Measurements from ENCODE around the gene LRP1.

The LRP1 gene

DNA sequence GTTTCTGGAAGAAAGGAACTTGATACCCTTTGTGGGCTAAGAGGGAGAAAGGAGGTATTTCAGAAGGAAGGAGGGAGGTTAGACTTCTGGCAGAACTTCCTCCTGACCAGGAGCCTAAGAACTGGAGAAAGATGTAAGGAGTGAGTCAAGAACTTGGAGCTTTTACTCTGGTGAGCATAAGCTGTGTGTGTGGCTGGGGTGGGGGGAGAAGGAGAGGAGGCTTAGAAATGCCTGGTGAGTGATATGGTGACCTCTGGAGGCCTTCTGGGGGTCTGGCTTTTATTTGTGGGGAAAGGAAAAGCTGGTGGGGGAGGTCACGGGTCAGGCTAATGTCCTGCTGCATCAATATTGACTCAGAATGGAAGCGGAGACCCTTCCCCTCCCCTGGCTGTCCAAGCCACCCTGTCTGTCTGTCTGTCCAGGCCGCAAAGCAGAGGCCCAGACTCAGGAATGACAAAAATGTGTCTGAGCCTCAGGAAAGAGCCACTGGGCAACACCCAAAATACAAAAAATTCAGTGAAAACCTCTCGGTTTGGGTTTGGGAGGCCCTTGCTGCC lies 4.8 kb downstream of the LRP1 start:
- H3K27me3 ChIP-seq (ENCODE audit: control insufficient read depth, insufficient read depth, low read length): no peaks in the 10 kb centered on the region
- H3K36me3 ChIP-seq (ENCODE audit: insufficient read depth, low read length): peaks cover 17% of the 10 kb centered on the region
- H3K4me2 ChIP-seq (ENCODE audit: low read length): peak overlapping the region; percentile 95
- peak overlapping the region; percentile 80 for H3K4me3 ChIP-seq (ENCODE audit: low read length)
- peak overlapping the region; percentile 75 for H3K9ac ChIP-seq (ENCODE audit: low read depth, low read length)
- no peaks in the 10 kb centered on the region for H3K9me3 ChIP-seq (replicated peaks; ENCODE audit: low read length)
- peaks cover 78% of the 10 kb centered on the region for H3K4me1 ChIP-seq (ENCODE audit: control insufficient read depth, insufficient read depth, low read length)

DNA sequence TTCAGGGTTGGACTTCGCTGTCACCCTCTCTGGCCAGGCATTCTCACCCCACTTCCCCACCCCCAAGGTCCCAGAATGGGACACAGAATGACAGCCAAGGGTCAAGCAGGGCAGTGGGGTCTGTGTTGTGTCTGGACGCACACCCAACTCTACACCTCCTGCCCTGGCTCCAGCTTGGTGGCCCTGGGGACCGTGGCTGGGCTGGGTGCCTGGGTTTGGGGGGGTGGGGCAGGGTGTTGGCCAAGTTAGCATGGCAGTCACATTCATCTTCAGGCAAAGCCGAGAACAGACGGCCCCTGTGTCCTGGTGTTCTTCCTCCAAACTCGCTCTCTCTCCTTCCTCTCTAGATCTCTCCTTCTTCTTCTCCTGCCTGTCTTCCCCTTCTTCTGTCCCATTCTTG lies 5.6 kb downstream of the LRP1 start:
- Histone ChIP-seq H3K9me3 (replicated peaks; ENCODE audit: low read length) (no peaks in the 10 kb centered on the region), H3K9ac (ENCODE audit: low read depth, low read length) (peak overlapping the region; percentile 66), H3K27me3 (ENCODE audit: control insufficient read depth, insufficient read depth, low read length) (no peaks in the 10 kb centered on the region), H3K4me2 (ENCODE audit: low read length) (peak overlapping the region; percentile 74), H3K36me3 (ENCODE audit: insufficient read depth, low read length) (peaks cover 24% of the 10 kb centered on the region), H3K4me3 (ENCODE audit: low read length) (peak overlapping the region; percentile 56), H3K4me1 (ENCODE audit: control insufficient read depth, insufficient read depth, low read length) (peaks cover 86% of the 10 kb centered on the region)

DNA sequence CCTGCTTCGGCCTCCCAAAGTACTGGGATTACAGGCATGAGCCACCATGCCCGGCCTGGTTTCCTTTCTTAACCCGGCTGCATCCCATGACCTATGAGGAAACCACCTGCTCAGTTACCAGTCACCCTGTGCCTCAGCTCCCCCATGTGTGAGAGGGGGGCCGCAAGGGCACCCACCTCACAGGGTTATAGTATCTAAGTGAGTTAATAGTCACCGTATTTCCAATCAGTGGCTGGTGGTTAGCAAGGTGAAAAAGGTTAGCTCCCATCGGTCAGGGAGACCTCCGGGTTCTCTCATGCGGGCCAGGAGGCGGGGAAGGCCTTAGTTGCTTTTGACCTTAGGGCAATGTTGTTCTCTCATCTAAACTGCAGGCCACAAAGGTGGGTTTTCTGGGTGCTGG lies 6.7 kb downstream of the LRP1 start:
- Histone ChIP-seq H3K4me1 (ENCODE audit: control insufficient read depth, insufficient read depth, low read length) (peaks cover 96% of the 10 kb centered on the region), H3K4me3 (ENCODE audit: low read length) (peak overlapping the region; percentile 15), H3K9ac (ENCODE audit: low read depth, low read length) (peak overlapping the region; percentile 51), H3K27me3 (ENCODE audit: control insufficient read depth, insufficient read depth, low read length) (no peaks in the 10 kb centered on the region), H3K4me2 (ENCODE audit: low read length) (peak overlapping the region; percentile 76), H3K9me3 (replicated peaks; ENCODE audit: low read length) (no peaks in the 10 kb centered on the region), H3K36me3 (ENCODE audit: insufficient read depth, low read length) (peaks cover 34% of the 10 kb centered on the region)

DNA sequence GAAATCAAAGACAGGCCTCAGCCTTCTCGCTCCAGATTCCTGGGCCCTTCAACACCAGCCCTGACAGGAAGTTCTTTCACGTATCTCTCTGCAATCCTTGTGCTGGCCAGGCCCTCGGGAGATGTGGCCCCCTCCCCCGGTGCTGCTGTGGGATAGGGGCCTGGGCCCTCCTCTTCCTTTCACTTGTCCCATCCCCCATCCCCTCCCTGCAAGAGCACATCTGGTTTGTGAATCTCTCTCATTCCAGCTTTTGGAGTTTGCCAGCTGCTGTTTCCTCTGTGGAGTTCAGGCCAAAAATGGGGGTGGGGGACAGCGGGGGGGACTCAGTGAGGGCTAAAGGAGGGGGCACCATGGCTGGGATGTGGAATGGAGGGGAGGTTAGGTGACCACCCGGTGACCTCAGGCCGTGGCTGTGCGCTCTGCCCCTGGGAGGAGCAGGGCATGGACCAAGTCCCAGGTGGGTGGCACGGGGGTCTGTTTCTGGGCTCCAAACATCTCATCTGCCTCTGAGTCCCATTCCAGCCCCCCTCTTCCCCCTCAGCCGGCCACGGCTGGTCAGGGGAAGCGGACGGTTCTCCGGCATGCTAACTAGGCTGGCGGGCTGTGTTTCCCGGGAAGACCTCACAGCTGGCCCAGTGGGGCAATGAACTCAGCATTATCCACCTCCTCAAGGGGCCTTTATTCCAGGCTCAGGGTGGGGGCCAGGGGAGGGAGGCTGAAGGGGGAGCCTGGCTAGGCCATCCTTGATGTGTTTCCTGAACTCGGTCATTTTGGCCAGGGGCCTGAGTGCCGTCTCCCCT lies 7.4 kb downstream of the LRP1 start:
- Histone ChIP-seq H3K9ac (ENCODE audit: low read depth, low read length) (peak overlapping the region; percentile 51), H3K4me2 (ENCODE audit: low read length) (peak overlapping the region; percentile 76), H3K4me1 (ENCODE audit: control insufficient read depth, insufficient read depth, low read length) (peaks cover 96% of the 10 kb centered on the region), H3K4me3 (ENCODE audit: low read length) (peak overlapping the region; percentile 52), H3K27me3 (ENCODE audit: control insufficient read depth, insufficient read depth, low read length) (no peaks in the 10 kb centered on the region), H3K36me3 (ENCODE audit: insufficient read depth, low read length) (peaks cover 39% of the 10 kb centered on the region), H3K9me3 (replicated peaks; ENCODE audit: low read length) (no peaks in the 10 kb centered on the region)

DNA sequence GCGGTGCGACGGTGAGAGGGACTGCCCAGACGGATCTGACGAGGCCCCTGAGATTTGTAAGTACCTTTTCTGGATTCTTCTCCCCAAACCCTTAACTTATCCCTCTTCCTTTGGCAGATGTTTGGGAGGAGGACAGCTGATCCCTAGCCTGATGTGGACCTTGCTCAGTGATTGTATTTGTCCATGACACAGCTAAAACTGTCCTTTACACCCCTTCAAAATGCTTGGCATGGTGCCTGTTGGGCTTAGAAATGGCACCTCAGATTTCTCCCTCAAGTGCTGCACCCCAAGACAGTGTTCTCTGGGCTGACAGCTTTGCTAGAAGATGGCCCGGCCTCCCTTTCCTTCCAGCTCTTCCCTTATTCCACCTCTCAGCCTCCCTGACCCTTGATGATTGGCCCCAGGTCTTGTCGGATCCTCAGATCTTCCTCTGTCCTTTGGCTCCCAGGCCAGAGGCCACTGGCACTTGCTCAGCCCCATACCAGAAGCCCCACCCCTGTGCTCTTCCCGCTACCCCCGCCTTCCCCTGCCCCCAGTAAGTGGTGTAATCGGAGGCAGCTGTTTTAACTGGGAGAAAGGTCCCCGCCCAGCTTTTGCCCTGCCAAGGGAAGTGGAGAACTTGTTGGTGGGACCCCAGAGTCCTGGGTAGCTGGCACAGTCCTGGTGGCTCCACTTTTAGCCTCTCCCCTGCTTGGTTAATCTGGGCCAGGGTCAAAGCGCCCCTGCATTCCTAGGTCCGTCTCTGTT lies 10.4 kb downstream of the LRP1 start:
- no peaks in the 10 kb centered on the region for H3K9me3 ChIP-seq (replicated peaks; ENCODE audit: low read length)
- no peak overlapping the region for H3K4me3 ChIP-seq (ENCODE audit: low read length)
- H3K4me2 ChIP-seq (ENCODE audit: low read length): peak overlapping the region; percentile 64
- H3K27me3 ChIP-seq (ENCODE audit: control insufficient read depth, insufficient read depth, low read length): no peaks in the 10 kb centered on the region
- H3K9ac ChIP-seq (ENCODE audit: low read depth, low read length): peak overlapping the region; percentile 19
- peaks cover 86% of the 10 kb centered on the region for H3K4me1 ChIP-seq (ENCODE audit: control insufficient read depth, insufficient read depth, low read length)
- H3K36me3 ChIP-seq (ENCODE audit: insufficient read depth, low read length): peaks cover 54% of the 10 kb centered on the region

DNA sequence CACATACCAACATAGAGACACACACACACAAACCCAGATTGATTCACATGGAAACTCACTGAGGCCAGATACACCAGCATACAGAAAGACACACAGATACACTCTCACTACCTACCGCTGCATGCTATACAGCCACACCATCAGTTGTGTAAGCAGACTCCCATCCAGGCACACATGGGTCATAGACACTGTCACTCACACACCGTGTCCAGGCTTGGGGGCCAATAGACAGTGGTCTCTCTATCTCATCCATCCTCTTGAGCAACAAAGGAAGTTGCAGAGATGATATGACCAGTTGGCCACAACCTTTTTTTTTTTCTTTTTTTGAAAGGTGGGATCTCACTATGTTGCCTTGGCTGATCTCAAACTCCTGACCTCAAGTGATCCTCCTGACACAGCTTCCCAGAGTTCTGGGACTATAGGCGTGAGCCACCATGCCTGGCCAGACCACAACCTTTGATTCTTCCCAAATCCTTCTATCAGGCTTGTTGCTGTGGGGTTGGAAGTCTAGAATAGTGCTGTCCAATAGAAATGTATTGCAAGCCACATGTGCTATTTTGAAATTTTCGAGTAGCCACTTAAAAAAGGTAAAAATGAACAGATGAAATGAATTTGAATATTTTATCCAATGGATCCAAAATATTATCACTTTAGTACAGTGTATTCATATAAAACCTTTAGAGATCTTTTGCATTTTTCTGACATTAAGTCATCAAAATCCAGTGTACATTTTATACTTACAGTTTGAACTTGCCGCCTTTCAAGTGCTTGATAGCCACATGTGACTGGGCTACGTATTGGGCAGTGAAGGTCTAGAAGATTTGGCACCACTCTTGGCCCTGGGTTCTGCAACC lies 11.7 kb downstream of the LRP1 start:
- peaks cover 75% of the 10 kb centered on the region for H3K4me1 ChIP-seq (ENCODE audit: control insufficient read depth, insufficient read depth, low read length)
- H3K4me3 ChIP-seq (ENCODE audit: low read length): no peak overlapping the region
- H3K36me3 ChIP-seq (ENCODE audit: insufficient read depth, low read length): peaks cover 65% of the 10 kb centered on the region

DNA sequence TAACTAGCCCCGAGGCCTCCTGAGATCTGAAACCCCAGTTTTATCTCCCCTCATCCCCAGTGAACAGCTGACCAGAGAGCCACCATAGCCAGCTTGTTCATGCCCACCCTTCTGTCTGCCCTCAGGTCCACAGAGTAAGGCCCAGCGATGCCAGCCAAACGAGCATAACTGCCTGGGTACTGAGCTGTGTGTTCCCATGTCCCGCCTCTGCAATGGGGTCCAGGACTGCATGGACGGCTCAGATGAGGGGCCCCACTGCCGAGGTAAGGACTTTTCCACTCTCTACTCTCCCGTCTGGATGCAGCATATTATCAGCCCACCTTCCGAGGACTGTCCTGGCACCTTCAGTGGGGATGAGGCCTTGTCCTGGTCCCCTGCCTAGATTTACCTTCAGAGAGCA lies 13.0 kb downstream of the LRP1 start:
- Histone ChIP-seq H3K4me2 (ENCODE audit: low read length) (no peak overlapping the region), H3K4me1 (ENCODE audit: control insufficient read depth, insufficient read depth, low read length) (peaks cover 75% of the 10 kb centered on the region), H3K36me3 (ENCODE audit: insufficient read depth, low read length) (peaks cover 78% of the 10 kb centered on the region), H3K27me3 (ENCODE audit: control insufficient read depth, insufficient read depth, low read length) (no peaks in the 10 kb centered on the region), H3K9me3 (replicated peaks; ENCODE audit: low read length) (no peaks in the 10 kb centered on the region), H3K9ac (ENCODE audit: low read depth, low read length) (no peak overlapping the region), H3K4me3 (ENCODE audit: low read length) (no peak overlapping the region)

More for the DNA sequence above, 11.7 kb downstream of the LRP1 start:
- H3K9ac ChIP-seq (ENCODE audit: low read depth, low read length): no peak overlapping the region
- H3K9me3 ChIP-seq (replicated peaks; ENCODE audit: low read length): no peaks in the 10 kb centered on the region
- H3K4me2 ChIP-seq (ENCODE audit: low read length): no peak overlapping the region
- no peaks in the 10 kb centered on the region for H3K27me3 ChIP-seq (ENCODE audit: control insufficient read depth, insufficient read depth, low read length)

DNA sequence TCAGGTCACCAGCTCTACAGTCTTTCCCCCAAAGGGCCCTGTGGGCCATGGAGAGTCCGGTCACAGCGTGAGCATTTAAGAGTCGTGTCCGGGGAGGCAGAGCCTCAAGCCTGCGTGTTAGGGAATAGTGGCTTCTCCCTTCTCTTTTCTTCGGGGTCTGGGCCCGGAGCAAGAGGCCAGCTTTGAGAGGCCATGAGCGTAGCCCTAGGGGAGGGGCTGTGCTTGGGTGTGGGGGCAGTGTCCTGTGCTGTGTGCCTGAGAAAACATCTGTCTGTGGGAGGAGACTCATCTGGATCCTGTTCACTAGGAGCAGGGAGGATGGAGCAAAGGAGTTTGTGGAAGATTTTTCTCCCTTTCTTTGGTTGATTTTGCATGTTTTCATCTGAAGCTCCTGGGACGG lies 13.8 kb downstream of the LRP1 start:
- Histone ChIP-seq H3K4me1 (ENCODE audit: control insufficient read depth, insufficient read depth, low read length) (peaks cover 77% of the 10 kb centered on the region), H3K9ac (ENCODE audit: low read depth, low read length) (no peak overlapping the region)

DNA sequence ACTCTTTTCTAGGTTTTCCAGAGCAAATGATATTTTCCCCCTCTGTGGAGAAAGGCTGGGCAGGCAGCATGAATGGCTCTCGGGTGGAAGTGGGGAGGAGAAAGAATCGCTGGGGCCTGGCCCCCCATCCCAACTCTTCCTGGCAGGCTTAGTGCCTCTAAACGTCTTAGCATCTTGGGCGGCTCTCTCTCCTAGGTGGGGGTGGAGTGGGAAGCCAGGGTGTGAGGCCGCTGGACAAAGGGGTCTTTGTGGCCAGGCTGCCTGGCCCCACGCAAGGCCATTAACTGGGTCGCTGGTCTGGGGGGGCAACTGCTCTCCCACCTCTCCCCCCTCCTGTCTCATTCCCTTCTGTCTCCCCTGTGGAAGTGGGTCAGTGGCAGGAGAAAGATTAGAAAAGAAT lies 14.4 kb downstream of the LRP1 start:
- Histone ChIP-seq H3K4me3 (ENCODE audit: low read length) (no peak overlapping the region), H3K4me1 (ENCODE audit: control insufficient read depth, insufficient read depth, low read length) (peaks cover 77% of the 10 kb centered on the region), H3K36me3 (ENCODE audit: insufficient read depth, low read length) (peaks cover 90% of the 10 kb centered on the region), H3K9me3 (replicated peaks; ENCODE audit: low read length) (no peaks in the 10 kb centered on the region), H3K4me2 (ENCODE audit: low read length) (no peak overlapping the region), H3K9ac (ENCODE audit: low read depth, low read length) (no peak overlapping the region), H3K27me3 (ENCODE audit: control insufficient read depth, insufficient read depth, low read length) (no peaks in the 10 kb centered on the region)

More for the DNA sequence above, 13.8 kb downstream of the LRP1 start:
- Histone ChIP-seq H3K9me3 (replicated peaks; ENCODE audit: low read length) (no peaks in the 10 kb centered on the region), H3K36me3 (ENCODE audit: insufficient read depth, low read length) (peaks cover 86% of the 10 kb centered on the region), H3K27me3 (ENCODE audit: control insufficient read depth, insufficient read depth, low read length) (no peaks in the 10 kb centered on the region), H3K4me2 (ENCODE audit: low read length) (no peak overlapping the region), H3K4me3 (ENCODE audit: low read length) (no peak overlapping the region)

DNA sequence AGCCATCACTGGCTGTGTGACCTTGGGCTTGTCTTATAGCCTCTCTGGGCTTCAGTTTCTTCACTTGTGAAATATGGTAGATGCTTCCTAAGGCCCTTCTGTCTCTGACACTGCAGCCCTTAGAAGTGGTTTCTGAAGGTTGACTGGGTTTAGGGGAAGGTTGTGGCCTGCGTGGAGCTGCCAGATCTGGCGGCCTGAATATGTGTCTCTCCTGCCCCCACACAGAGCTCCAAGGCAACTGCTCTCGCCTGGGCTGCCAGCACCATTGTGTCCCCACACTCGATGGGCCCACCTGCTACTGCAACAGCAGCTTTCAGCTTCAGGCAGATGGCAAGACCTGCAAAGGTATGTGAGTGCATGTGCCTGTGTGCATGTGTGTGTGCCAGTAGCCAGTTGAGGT lies 15.2 kb downstream of the LRP1 start:
- Histone ChIP-seq H3K4me2 (ENCODE audit: low read length) (no peak overlapping the region), H3K27me3 (ENCODE audit: control insufficient read depth, insufficient read depth, low read length) (no peaks in the 10 kb centered on the region), H3K9me3 (replicated peaks; ENCODE audit: low read length) (no peaks in the 10 kb centered on the region), H3K9ac (ENCODE audit: low read depth, low read length) (no peak overlapping the region), H3K36me3 (ENCODE audit: insufficient read depth, low read length) (peaks cover 94% of the 10 kb centered on the region), H3K4me1 (ENCODE audit: control insufficient read depth, insufficient read depth, low read length) (peaks cover 77% of the 10 kb centered on the region), H3K4me3 (ENCODE audit: low read length) (no peak overlapping the region)

All from skeletal muscle satellite cell (primary cell).